ENCODE results near the gene ERI3.

ERI3 gene

DNA sequence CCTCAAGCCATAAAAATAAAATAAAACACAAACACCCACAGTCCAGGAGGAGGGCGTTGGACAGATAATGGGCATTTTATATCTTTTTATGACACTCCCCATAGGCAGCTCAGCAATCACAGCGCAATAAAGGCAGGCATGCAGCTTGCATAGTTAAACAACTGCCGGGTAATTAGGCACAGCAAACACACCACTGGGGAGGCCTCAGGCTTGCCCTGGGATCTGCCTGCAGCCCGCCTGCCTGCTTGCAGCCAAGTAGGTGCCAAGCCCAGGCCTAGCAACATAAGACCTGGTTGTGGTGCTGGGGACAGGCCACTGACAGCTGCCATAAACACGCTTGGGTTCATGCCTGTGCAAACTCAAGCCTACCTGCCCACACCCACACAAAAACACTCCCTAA, 87.6 kb downstream of the ERI3 start:
- no peaks in the 10 kb centered on the region for H3K36me3 ChIP-seq
- H3K27ac ChIP-seq = no peak overlapping the region
- H3K27me3 ChIP-seq = no peaks in the 10 kb centered on the region
- H3K9me3 ChIP-seq = no peaks in the 10 kb centered on the region
- H3K4me3 ChIP-seq (ENCODE audit: low read depth in 1 of 2, low read length in 1 of 2) = no peak overlapping the region
- peaks cover 11 to 13% of the 10 kb centered on the region in 2 experiments for H3K4me1 ChIP-seq (ENCODE audit: control insufficient read depth in 1 of 2, insufficient read depth in 1 of 2, low read depth in 1 of 2, low read length in 1 of 2)
- TF ChIP-seq, protein P1, sequence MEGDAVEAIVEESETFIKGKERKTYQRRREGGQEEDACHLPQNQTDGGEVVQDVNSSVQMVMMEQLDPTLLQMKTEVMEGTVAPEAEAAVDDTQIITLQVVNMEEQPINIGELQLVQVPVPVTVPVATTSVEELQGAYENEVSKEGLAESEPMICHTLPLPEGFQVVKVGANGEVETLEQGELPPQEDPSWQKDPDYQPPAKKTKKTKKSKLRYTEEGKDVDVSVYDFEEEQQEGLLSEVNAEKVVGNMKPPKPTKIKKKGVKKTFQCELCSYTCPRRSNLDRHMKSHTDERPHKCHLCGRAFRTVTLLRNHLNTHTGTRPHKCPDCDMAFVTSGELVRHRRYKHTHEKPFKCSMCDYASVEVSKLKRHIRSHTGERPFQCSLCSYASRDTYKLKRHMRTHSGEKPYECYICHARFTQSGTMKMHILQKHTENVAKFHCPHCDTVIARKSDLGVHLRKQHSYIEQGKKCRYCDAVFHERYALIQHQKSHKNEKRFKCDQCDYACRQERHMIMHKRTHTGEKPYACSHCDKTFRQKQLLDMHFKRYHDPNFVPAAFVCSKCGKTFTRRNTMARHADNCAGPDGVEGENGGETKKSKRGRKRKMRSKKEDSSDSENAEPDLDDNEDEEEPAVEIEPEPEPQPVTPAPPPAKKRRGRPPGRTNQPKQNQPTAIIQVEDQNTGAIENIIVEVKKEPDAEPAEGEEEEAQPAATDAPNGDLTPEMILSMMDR (IDR thresholded peaks at IDR 0.05) = no peak

DNA sequence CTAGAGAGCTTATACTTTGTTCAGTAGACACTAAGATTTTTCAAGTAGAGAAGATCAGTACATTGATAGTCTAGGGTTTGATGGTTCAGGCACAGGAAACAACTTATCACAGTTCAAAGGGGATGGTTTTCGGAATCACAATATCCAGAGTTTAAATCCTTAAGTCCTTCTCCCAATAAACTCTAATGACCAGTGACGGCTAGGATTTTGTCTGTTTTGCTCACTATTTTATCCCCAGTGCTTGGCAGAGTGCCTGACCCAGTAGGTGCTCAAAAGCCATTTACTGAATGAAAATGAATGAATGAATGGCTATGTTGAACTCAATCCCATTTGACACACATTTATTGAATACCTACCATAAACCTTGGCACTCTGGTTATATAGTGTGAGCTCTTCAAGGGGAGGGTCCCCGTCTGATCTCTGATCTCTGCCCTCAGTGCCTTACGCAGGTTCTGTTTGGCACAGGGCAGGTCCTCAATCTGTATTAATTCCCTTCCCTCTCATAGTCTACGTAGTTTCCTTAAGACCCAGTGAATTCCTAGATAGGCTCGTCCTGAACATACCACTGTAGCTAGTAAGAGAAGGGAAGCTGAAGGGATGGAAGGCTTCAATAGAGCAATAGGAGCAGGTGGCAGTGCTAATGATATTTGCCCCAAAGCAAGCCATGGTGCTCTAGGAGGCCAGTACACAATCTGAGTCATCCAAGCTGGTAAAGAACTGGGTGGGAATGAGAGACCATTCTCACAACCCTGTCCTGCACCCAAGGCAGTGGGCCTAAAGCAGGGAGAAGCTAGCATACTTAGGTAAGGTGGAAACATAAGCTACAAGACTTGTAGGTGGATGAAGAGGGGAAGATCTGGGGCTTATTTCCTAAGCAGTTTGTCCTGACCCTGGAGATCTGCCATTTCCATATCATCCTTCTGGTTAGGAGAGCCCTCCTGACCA, 88.4 kb downstream of the ERI3 start:
- peaks cover 11 to 13% of the 10 kb centered on the region in 2 experiments for H3K4me1 ChIP-seq (ENCODE audit: control insufficient read depth in 1 of 2, insufficient read depth in 1 of 2, low read depth in 1 of 2, low read length in 1 of 2)
- H3K27ac ChIP-seq = no peak overlapping the region
- TF ChIP-seq, protein P1 (IDR thresholded peaks at IDR 0.05) = no peak
- no peaks in the 10 kb centered on the region for H3K36me3 ChIP-seq
- no peaks in the 10 kb centered on the region for H3K9me3 ChIP-seq
- no peak overlapping the region for H3K4me3 ChIP-seq (ENCODE audit: low read depth in 1 of 2, low read length in 1 of 2)
- no peaks in the 10 kb centered on the region for H3K27me3 ChIP-seq

DNA sequence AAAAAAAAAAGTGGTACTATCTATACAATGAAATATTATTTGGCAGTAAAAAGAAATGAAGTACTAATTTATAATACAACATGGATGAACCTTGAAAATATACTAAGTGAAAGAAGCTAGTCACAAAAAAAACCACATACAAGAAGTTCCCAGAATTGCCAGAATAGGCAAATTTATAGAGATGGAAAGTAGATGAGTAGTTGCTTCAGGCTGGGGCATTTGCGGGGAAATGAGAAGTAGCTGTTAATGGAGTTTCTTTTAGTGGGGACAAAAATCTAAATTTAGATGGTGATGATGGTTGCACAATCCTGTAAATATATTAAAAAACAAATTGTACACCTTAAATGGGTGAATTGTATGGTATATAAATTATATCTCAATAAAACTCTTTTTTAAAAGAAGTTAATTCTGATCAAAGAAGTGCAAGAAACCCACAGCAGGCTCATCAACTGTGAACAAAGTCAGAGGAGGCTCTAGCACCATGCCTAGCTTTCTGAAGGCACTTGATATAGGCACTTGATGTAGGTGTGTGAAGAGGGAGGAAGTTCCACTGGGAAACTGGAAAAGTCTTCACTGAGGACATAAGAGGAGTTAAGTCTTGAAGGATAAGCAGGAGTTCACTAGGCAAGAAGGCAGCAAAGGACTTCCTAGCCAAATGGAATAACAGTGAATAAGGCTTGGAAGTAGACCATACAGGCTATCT, 89.2 kb downstream of the ERI3 start:
- no peak overlapping the region for H3K27ac ChIP-seq
- TF ChIP-seq, protein P1 (IDR thresholded peaks at IDR 0.05) = no peak
- H3K27me3 ChIP-seq = no peaks in the 10 kb centered on the region
- peaks cover 11 to 13% of the 10 kb centered on the region in 2 experiments for H3K4me1 ChIP-seq (ENCODE audit: control insufficient read depth in 1 of 2, insufficient read depth in 1 of 2, low read depth in 1 of 2, low read length in 1 of 2)
- no peaks in the 10 kb centered on the region for H3K9me3 ChIP-seq
- H3K4me3 ChIP-seq (ENCODE audit: low read depth in 1 of 2, low read length in 1 of 2) = no peak overlapping the region
- H3K36me3 ChIP-seq = no peaks in the 10 kb centered on the region

DNA sequence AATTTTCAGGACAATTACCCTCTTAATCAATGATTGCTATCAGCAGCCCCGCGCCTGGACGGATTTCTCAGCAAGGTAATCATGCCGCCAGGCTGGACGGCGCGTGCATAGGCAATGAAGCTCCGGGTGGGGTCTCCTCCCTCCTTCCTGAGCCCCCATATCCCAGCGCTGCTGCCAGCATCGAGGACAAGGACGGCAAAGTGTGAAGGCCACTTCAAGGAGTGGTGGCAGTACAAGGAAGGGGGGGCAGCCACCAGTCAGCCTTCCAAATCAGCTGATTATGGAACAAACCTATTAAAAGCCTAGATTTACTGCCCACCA, 90.6 kb downstream of the ERI3 start:
- Histone ChIP-seq H3K9me3 (no peaks in the 10 kb centered on the region), H3K36me3 (no peaks in the 10 kb centered on the region), H3K4me3 (ENCODE audit: low read depth in 1 of 2, low read length in 1 of 2) (no peak overlapping the region), H3K27me3 (no peaks in the 10 kb centered on the region), H3K4me1 (ENCODE audit: control insufficient read depth in 1 of 2, insufficient read depth in 1 of 2, low read depth in 1 of 2, low read length in 1 of 2) (peaks cover 11 to 13% of the 10 kb centered on the region in 2 experiments), H3K27ac (no peak overlapping the region)
- TF ChIP-seq, protein P1 (IDR thresholded peaks at IDR 0.05) = no peak

DNA sequence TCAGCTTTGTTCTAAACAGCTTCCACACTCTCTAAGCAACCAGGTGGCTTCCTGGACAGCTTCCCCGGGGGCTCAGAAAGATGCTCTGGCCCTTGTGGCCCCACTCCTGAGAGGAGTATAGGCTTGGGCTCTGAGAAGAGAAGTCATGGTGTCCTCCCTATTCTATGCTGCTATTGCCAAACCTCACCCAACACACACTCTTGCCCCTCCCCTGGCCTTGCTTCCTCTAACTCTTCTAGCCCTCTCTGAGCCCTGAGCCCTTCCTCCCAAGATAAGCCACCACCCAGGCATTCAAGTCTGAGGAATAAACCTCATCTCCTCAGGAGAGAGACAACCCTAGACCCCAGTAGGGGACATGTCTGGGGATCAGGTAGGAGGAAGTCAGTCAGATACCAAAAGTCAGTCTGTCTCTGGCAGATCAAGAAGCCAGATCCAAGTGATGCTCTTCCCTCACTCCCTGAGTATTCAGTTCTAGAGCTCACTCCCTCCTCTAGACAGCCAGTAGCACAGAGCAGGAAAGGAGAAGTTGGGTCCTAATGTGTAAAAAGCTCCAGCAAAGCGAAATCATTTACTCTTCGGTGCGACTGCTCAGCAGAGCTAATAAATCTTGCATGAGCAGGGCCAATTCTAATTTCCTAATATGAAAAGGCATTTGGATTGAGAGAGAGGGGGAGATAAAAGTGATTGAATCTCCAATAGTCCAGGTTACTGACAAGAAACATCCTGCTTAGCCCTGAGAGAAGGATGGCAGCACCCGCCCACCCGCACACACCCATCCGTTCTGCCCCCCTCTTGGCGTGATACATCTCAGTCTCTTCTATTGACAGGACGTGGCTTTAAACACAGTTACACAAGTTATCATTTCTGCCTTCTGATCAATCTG, 91.2 kb downstream of the ERI3 start:
- Histone ChIP-seq H3K27ac (peak overlapping the region; percentile 6), H3K27me3 (no peaks in the 10 kb centered on the region)
- TF ChIP-seq, protein P1 (IDR thresholded peaks at IDR 0.05) = no peak

More for the DNA sequence above, 91.2 kb downstream of the ERI3 start:
- Histone ChIP-seq H3K9me3 (no peaks in the 10 kb centered on the region), H3K36me3 (no peaks in the 10 kb centered on the region), H3K4me1 (ENCODE audit: control insufficient read depth in 1 of 2, insufficient read depth in 1 of 2, low read depth in 1 of 2, low read length in 1 of 2) (peaks cover 11 to 13% of the 10 kb centered on the region in 2 experiments), H3K4me3 (ENCODE audit: low read depth in 1 of 2, low read length in 1 of 2) (no peak overlapping the region)
